NCI-H1105 (cell line): ENCODE results near the gene CSNK1G1.
A peak's percentile ranks its signal among the peaks of the same experiment; 100 is the strongest.
"Not testable (repeated sequence)": the region's sequence is repeated elsewhere in the genome, so short reads cannot be mapped to it uniquely, and the experiment has no call there.

Experiments used
- DNase-seq: peaks from one replicate; lab custom pipeline; 2025; lab: John Stamatoyannopoulos, UW

Gene CSNK1G1

DNA sequence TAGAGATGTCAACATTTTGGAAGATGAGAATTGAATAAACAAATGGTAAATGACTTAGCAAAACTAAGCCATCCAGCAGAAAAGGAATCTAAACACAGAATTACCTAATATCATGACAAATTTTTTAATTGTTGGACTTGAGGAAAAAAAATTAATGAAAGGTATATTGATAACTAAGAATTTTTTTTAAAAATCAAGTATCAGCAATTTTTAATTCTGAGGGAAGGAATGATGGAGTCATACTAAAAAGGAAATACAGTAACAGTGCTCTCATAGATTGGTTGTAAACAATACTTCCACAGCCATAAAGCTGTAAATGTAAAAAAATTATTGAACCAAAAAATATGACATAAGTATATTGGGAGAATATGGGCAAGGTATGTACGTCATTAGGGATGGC lies 68.0 kb downstream of the CSNK1G1 start:
- no peak for DNase-seq

DNA sequence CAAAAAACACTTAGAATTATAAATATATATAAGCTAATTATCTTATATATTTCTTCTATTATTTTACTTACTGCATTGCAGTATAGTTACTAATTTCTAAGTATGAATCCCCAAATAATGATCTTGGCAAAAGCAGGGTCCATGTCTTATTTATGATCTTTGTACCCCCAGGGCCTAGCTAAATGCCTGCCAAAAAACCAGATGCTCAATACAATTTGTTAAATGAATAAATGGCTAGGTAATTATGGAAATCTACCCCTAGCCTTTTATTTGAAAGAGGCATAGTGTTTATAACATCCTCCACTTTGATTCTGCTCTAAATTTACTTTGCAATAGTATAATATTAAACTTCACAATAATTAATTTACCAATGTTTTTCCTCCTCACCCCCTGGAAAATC lies 69.5 kb downstream of the CSNK1G1 start:
- DNase-seq = peak; percentile 57

DNA sequence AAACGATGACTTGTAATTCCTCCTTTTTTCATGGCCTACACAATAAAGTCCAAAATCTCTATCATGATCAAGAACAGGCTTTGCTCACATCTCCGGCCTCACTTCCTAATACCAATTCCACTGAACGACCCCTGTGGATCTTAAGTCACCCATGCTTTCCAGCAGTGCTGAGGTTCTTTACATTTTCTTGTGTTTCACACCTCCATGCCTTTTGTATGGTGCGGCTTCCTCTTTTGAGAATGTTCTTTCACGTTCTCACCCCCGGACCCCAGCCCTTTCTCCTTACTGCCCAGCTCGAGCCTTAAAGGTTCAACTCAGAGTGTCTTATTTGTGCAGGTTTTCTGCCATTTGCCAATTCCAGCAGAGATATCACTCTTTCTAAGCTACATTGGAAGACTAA lies 70.1 kb downstream of the CSNK1G1 start:
- DNase-seq = no peak

DNA sequence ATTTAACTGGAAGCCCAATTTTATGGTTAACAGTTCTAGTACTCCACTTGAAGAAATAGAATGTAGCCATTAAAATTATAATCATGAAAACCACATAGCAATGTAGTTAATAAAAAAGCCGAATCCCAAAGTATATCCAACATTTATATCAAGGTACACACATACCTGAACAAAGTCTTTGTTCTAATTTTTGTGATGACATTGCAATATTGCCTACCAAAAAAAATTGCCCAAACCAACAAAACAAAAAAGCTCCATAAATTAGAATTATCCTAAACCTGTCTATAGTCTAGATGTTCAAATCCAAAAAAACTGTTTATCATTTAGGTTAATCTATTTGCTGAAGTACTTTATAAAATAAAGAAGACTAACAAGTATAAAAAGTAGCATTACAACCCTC lies 70.8 kb downstream of the CSNK1G1 start:
- no peak for DNase-seq

DNA sequence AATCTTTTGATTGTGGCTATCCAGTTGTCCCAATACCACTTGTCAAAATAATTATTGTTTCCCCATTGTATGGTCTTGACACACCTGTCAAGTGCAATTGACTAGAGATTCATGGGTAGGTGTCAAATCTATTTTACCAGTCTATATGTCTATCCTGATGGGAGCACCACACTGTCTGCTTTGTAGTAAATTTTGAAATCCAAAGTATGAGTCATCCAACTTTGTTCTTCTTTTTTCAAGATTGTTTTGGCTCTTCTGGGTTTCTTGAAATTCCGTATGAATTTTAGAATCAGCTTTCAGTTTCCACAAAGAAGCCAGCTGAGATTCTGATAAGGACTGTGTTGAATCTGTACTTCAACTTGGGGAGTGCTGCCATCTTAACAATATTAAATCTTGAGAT lies 71.9 kb downstream of the CSNK1G1 start:
- no peak for DNase-seq

DNA sequence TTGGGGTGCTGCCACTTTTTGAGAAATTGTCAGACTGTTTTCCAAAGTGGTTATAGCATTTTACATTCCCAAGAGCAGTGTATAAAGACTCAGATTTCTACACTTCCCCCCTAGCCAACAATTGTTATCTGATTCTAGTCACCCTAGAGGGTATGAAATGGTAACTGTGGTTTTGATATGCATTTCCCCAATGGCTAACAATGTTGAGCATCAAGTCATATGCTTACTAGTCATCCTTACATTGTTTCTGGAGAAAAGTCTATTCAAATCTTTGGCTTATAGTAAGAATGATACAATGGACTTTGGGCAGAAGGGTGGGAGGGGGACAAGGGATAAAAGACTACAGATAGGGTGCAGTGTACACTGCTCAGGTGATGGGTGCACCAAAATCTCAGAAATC lies 73.3 kb downstream of the CSNK1G1 start:
- DNase-seq = no peak

DNA sequence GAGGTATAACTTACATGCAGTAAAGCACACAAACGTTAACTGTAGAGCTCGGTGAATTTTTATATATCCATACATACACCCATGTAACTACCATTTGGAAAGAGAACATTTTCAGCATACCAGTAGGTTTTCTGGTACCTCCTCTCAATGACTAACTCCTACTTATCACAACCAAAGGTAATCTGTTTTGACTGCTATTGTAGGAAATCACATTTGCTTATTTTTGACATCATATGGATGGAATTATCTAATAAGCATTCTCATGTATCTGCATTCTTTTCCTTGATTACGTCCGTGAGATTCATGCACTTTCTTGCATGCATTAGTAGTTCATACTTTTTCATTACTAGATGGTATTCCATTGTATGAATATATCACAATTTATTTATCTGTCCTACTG lies 76.8 kb downstream of the CSNK1G1 start:
- DNase-seq = no peak

DNA sequence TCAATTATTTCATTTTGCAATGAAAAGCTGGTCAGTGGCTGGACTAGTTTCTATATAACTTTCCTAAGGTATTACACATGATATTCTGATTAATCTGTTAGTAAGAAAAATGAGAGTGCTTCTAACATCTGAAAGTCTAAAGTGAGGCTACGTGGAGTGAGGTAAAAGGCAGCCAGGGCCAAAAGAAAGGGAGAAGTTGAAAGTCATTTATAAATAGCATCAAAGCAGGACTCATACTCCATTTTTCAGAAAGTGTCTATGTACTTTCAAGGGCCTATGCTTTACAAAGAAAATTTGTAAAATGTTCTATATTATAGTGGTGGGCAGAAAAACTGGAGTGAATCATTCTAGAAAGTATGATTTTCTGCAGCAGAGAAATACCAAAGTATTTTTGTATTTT lies 80.0 kb downstream of the CSNK1G1 start:
- no peak for DNase-seq

DNA sequence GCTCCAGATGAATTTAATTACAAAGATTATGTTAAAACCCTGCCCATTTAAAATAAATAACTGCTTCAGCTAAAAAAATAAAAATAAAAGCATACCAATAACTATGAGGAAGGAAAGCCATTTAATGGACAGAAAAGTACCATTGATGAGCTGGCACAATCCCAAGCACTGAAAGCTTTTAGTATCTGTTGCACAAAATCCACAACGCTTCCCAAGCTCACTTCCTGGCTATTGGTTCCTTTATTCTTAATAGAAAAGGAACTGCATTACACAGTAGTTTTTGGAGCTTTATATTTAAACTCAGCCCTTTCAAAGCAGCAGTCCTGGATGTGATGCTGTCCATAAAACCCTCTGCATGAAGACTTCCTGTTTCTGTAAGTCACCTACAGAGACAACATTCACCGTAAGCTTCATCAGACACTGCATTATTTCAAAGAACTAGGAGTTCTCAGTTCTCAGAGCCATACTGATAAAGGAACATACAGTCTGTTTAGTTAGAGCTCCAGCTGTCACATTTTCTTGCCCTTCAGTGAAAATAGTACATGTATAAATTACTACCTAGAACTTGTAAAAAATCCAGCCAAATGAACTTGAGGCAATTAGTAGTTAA lies 81.5 kb downstream of the CSNK1G1 start:
- DNase-seq = peak; percentile 70

DNA sequence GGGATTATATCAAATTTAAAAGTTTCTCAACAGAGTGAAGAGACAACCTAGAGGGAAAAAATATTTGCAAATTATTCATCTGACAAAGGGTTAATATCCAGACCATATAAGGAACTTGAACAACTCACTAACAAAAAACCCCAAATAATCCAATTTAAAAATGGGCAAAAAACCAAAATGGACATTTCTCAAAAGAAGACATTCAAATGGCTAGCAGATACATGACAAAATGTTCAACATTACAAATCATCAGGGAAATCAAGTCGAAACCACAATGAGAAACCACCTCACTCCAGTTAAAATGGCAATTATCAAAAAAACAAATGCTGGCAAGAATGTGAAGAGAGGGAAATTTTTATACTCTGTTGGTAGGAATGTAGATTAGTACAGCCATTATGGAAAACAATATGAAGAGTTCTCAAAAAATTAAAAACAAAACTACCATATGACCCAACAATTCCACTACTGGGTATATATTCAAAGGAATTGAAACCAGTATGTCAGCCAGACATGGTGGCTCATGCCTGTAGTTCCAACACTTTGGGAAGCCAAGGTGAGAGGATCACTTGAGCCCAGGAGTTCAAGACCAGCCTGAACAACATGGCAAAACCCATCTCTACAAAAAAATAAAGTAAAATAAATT lies 88.5 kb downstream of the CSNK1G1 start:
- DNase-seq = no peak

DNA sequence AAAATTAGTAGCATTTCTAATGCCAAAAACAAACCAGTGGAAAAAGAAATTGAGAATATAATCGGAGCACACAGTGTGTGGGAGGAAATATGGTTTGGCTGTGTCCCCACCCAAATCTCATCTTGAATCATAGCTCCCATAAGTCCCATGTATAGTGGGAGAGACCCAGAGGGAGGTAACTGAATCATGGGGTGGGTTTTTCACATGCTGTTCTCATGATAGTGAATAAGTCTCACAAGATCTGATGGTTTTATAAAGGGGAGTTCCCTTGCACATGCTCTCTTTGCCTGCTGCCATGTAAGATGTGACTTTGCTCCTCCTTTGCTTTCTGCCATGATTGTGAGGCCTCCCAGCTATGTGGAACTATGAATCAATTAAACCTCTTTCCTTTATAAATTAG lies 90.8 kb downstream of the CSNK1G1 start:
- DNase-seq = not testable (repeated sequence)

DNA sequence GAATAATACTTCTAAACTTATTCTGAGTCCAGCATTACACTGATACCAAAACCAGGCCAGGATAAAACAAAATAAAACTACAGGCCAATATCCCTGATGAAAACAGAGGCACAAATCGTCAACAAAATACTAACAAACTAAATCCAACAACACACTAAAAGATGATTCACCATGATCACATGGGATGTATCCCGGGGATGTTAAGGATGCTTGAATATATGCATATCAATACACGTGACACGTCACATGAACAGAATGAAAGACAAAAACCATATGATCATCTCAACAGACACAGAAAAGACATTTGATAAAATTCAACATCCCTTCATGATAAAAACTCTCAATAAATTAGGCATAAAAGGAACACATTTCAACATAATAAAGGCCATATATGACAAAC lies 91.5 kb downstream of the CSNK1G1 start:
- no peak for DNase-seq

DNA sequence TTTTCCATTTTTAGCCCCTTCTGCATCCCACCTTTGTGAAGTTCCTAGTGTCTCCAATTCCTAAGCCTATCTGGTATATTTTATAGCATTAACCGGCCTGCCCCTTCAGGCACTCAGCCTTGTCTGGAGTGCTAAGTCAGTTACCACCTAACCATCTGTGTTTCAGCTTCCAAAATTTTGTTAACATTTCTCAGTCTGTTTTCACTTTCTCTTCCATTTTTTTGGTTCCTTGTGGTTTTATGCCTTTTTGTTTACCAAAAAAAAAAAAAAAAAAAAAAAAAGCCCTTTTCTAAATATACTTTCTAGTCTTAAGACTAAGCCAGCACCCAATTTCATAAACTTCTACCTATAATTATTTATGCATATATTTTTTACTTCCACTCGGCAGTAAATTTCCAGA lies 92.4 kb downstream of the CSNK1G1 start:
- no peak for DNase-seq

DNA sequence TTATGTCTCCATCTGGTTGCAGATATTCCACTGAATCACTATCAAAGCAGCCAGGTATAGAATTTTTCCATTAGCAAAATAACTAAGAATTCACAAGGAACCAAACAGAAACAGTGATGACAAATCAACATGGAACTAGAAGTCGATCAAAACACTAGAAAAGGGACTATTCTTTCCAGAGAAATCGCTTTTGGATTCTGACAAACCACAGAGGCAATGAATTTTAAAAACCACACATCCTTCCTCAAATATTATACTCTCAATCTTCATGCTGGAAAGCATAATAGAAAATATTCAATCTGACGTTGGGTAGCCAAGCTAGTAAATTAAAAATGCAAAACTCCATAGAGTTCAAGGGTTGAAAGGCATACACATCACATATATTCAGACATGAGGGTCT lies 99.9 kb downstream of the CSNK1G1 start:
- DNase-seq = no peak

DNA sequence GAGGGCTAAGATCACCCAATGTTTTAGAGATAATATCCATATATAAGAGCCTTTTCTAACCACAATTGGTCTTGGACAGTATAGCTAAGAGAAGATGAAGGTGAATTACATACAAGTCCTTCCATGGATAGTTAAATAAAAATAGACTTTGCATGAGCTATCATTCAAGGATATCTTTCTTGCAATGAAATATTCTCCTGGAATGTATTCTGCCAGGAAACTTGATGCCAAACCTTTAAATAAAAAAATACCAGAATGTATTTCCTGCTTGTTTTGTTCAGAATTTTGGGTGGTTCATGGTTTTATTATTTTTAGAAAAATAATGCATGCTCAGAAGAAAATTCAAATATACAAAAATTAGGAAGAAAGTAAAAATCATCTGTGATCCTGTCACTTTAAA lies 104.3 kb downstream of the CSNK1G1 start:
- DNase-seq = no peak

DNA sequence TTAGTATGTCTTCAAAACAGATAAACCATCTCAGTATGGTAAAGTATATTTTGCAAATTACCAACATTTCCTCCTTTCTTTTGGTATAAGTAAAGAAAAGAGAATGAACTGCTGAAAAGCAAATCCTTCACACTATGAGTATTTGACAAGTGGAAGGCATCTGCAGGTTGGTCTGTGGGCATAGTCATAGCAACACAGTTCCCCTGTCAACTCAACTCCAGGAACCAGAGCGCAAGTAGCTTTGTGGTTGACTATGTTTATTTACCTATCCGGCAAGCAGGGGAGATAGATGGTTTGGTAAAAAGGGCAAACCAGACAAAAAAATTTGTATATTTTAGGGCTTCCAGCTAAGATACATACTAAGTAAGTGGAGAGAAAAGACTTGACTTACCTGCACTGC lies 104.9 kb downstream of the CSNK1G1 start:
- DNase-seq = no peak

DNA sequence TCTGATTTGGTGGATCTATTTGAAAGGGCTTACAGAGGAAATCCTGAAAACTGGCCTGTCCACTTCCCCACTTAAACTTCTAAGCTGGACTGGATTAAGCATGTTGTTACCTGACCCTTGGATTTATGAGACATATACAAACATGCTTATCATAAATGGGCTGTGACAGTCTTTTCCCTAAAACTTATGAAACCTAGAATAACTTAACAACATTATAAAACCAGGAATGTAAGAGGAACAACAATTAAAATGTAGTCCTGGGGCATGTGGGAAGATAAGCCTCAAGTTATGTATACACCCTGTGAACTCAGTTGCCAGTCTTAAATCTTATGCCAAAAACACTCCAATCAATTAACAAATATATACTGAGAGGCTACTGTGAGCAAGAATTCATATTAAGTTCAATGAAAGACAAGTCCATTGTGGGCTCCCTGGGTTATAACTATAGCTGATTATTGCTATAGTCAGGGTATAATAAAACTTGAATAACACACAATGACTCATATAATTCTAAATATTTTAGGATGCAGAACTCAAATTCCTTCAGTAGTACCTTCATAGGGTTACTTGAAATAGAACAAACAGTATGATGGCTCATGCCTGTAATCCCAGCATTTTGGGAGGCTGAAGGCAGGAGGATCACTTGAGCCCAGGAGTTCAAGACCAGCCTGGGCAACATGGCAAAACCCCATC lies 105.9 kb downstream of the CSNK1G1 start:
- DNase-seq = no peak

DNA sequence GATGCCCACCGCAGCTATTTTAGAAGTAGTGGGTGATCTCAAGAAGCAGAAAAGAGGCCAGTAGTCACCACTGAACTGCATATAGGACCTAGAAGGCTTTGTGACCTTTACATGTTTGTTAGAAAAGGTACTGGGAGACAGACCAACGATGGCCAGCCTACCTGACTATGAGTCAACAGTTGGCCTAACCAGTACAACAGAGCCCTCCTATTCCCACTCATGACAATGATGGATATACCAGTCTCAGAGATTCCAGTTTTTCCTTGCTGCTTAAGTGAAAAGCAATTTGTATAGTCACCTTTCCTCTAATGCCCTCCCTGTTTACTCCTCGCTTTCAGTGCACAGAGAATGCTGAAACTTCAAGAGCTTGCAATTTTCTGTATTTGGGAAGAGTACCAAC lies 106.6 kb downstream of the CSNK1G1 start:
- no peak for DNase-seq

DNA sequence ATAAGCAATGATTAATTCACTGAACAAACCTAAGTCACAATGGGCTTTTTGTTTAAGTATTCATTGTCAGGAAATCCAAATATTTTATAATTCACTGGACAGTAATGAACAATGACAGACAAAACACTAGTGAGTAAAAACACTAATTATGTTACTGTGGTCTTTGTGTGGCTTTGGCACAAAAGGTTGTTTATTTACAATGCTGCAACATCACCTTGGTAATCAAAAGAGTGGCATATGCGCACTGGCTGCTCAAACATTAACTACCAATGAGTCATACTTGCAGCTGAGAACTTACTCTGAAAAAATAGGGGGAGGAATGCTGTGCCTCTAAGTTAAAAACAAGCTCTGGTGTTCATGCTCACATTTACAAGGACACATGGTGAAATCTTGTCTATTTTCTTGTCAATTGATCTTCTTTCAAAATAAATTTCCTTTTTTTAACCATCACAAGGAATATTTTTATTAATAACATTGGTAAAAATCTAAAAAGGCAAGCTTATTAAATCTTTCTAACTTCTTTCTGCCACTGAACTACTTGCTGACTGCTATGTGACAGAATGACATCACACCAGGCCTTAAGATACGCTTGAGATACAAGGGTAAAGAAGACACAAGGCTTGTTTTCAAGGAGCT lies 107.9 kb downstream of the CSNK1G1 start:
- peak; percentile 68 for DNase-seq

DNA sequence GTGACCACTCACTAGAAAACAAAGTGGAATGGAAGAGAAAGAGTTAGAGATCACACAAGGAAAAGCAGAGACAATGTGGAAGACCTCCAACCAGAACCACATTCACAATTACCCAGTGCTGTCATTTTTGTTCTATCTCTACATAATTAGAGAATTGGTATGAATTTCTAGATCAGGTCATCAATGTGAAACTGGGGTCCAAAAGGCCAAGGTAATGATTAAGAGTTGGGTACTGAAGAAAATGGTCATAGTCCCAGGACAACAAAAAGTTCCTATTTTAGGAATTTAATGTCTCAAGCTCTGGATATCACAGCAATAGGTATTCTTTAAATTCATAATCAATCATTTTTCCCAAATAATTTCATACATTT lies 108.5 kb downstream of the CSNK1G1 start:
- DNase-seq = no peak

DNA sequence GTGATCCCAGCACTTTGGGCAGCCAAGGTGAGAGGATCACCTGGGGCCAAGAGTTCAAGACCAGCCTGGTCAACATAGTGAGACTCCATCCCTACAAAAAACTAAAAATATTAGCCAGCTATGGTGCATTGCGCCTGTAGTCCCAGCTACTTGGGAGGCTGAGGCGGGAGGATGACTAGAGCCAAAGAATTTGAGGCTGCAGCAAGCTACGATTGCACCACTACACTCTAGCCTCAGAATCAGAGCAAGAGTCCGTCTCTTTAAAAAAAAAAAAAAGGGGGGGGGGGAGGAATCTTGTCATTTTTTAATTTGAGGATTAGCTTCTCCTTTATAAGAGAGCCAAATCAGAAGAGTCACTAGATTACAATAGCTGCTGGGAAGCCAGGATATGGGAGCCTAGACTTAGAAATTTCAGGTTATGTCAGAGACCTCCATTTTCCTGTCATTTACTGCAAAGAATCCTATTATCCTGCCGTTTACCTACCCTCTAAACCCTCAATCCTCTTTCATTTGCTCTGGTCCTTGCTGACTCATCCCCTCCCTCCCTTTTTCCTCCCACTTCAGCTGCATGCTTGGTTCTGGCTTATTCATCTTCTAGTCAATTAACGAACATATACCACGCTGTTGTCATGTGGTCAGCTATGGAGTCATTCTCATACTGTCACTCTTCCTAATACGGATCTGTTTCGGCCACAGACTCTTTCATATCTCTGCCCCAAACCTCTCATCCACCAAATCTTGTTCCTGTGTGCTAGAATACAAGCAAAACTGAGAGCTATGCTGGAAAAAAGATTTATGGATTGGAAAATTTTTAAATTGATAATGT lies 109.4 kb downstream of the CSNK1G1 start:
- DNase-seq = no peak

DNA sequence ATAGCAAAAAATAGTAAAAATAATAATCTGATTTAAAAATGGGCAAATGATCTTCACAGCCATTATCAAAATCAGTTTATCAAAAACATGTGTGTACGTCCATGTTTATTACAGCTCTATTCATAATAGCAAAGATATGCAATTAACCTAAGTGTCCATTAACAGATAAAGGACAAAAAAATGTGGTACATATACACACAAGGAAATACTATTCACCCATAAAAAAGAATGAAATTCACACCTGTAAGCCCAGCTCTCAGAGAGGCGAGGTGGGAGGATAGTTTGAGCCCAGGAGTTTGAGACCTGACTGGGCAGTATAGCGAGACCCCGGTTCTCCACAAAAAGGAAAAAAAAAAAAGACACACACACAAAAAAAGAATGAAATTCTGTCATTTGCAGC lies 110.6 kb downstream of the CSNK1G1 start:
- no peak for DNase-seq
